Skeletal muscle tissue (tissue), 4 donors: Measurements from ENCODE around the gene POLE4. TPM values are rescaled to one million over a fixed set of nuclear protein-coding genes. Genes with fewer than 3 reads are reported as not detected.

ENCODE experiments used
- H3K27ac ChIP-seq: one replicate; pipeline ENCODE4 v1.7.0; 2013; ENCODE audit warnings: mild to moderate bottlenecking, low read depth, low read length, inconsistent platforms
- H3K27me3 ChIP-seq, 3 donors: one replicate each; pipeline ENCODE4 v1.7.0; 2013; ENCODE audit warnings: low read length in 3 of 3; ENCODE audit not compliant: control insufficient read depth in 3 of 3, insufficient read depth in 3 of 3
- H3K36me3 ChIP-seq, 3 donors: one replicate each; pipeline ENCODE4 v1.7.0; 2013; ENCODE audit warnings: low read length in 3 of 3; ENCODE audit not compliant: control insufficient read depth in 3 of 3, insufficient read depth in 3 of 3
- H3K4me1 ChIP-seq, 3 donors: one replicate each; pipeline ENCODE4 v1.7.0; 2013; ENCODE audit warnings: low read length in 3 of 3, mild to moderate bottlenecking in 3 of 3; ENCODE audit not compliant: control insufficient read depth in 3 of 3, insufficient read depth in 3 of 3
- H3K4me3 ChIP-seq, 3 donors: one replicate each; pipeline ENCODE4 v1.7.0; 2013; ENCODE audit warnings: low read length in 3 of 3
- H3K9ac ChIP-seq, 3 donors: one replicate each; pipeline ENCODE4 v1.7.0; 2013; ENCODE audit warnings: low read length in 3 of 3, mild to moderate bottlenecking in 3 of 3, moderate library complexity in 2 of 3, low read depth in 1 of 3
- H3K9me3 ChIP-seq, 3 donors: one replicate each; pipeline ENCODE4 v1.7.0; 2013; ENCODE audit warnings: low read length in 3 of 3; ENCODE audit not compliant: control insufficient read depth in 3 of 3
- total RNA-seq: library from RNA; depleted of rRNA; stranded (reverse); fragments of >200 nt; gene quantifications from one replicate; pipeline ENCODE4 v1.2.3, GENCODE V29; 2014
- donor health status: Osteomylitis.

POLE4 gene
- total RNA-seq, 1 donor from 2014 or later: 33.9 TPM

DNA sequence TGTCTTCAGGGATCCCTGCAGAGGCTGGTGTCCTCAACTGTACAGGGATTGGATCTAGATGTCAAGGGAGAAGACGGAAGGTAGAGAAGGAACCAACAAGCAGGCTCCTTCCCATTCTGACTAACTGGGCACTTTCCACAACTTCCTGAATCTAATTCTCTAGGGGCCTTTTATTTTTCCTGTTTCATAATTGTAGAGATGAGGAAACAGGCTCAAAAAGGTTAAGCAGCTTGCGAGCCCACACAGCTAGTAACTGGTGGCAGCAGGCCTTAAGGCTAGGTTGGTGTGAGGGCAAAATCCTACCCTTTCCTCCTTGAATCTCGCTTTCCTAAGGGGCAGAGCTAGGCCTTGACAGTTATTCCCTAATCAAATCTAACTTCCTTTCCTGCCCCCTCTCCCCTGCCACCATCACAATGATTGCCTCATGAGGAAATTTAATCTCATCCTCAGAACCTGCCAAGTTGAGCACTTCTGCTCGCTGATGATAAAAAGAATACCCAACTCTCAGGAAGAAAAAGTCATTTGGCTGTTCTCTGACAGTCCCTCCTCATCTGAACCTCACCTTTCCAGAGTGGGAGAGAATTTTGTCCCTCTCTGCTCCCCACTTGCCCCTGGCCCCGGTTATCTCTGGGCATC is 35.7 kb upstream of the POLE4 start:
- H3K9me3 ChIP-seq: no peaks in the 10 kb centered on the region
- H3K4me1 ChIP-seq: peaks cover 0 to 4% (median 3%) of the 10 kb centered on the region in 3 donors
- no peak overlapping the region for H3K9ac ChIP-seq
- H3K27ac ChIP-seq: no peak overlapping the region
- no peaks in the 10 kb centered on the region for H3K36me3 ChIP-seq
- H3K4me3 ChIP-seq: no peak overlapping the region
- peaks cover 8 to 9% (median 8%) of the 10 kb centered on the region in 3 donors for H3K27me3 ChIP-seq

- Histone ChIP-seq H3K4me3 (no peak overlapping the region), H3K9me3 (no peaks in the 10 kb centered on the region), H3K27ac (no peak overlapping the region), H3K36me3 (no peaks in the 10 kb centered on the region), H3K9ac (no peak overlapping the region), H3K4me1 (peaks cover 0 to 4% (median 3%) of the 10 kb centered on the region in 3 donors), H3K27me3 (peaks cover 0 to 5% (median 0%) of the 10 kb centered on the region in 3 donors)
Measured at GRCh38 chr2:74924463-74925265, 33.8 kb upstream of the POLE4 start.

DNA sequence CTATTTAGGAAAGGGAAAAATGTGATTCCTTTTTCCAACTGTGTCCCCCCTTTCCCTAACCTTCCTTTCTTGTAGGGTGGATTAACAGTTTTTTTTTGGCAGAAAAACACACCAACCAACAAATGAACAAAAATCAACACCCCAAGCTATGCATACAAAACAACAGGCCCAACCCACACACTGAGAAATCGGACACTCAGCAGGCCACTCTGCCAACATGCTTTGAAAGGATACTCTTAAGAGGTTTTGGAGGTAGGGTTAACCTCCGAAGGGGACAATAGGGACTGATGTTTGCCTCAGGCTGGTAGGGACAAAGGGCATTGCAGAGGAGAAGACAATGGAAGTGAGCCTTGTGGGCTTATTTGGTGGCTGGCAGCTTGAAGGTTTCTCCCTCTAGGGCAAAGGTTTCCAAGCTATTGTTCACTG is 33.1 kb upstream of the POLE4 start:
- Histone ChIP-seq H3K36me3 (no peaks in the 10 kb centered on the region), H3K27ac (no peak overlapping the region), H3K9me3 (no peaks in the 10 kb centered on the region), H3K4me3 (no peak overlapping the region), H3K4me1 (no peaks in the 10 kb centered on the region), H3K27me3 (peaks cover 0 to 5% (median 0%) of the 10 kb centered on the region in 3 donors), H3K9ac (no peak overlapping the region)

- Histone ChIP-seq H3K27ac (no peak overlapping the region), H3K4me1 (no peaks in the 10 kb centered on the region), H3K36me3 (peaks cover 0 to 4% (median 3%) of the 10 kb centered on the region in 3 donors), H3K9me3 (no peaks in the 10 kb centered on the region), H3K4me3 (no peak overlapping the region), H3K27me3 (no peaks in the 10 kb centered on the region), H3K9ac (no peak overlapping the region)
Measured at GRCh38 chr2:74927621-74928020, 30.8 kb upstream of the POLE4 start.

GRCh38 chr2:74930811-74931486 is 27.5 kb upstream of the POLE4 start:
- no peak overlapping the region for H3K9ac ChIP-seq
- no peak overlapping the region for H3K4me3 ChIP-seq
- no peak overlapping the region for H3K27ac ChIP-seq
- H3K36me3 ChIP-seq: peaks cover 0 to 4% (median 3%) of the 10 kb centered on the region in 3 donors
- no peaks in the 10 kb centered on the region for H3K9me3 ChIP-seq
- H3K27me3 ChIP-seq: no peaks in the 10 kb centered on the region
- no peaks in the 10 kb centered on the region for H3K4me1 ChIP-seq

GRCh38 chr2:74931940-74932339 is 26.5 kb upstream of the POLE4 start:
- Histone ChIP-seq H3K27me3 (no peaks in the 10 kb centered on the region), H3K4me1 (no peaks in the 10 kb centered on the region), H3K27ac (no peak overlapping the region), H3K9me3 (no peaks in the 10 kb centered on the region), H3K4me3 (no peak overlapping the region), H3K9ac (no peak overlapping the region), H3K36me3 (peaks cover 0 to 4% (median 3%) of the 10 kb centered on the region in 3 donors)

DNA sequence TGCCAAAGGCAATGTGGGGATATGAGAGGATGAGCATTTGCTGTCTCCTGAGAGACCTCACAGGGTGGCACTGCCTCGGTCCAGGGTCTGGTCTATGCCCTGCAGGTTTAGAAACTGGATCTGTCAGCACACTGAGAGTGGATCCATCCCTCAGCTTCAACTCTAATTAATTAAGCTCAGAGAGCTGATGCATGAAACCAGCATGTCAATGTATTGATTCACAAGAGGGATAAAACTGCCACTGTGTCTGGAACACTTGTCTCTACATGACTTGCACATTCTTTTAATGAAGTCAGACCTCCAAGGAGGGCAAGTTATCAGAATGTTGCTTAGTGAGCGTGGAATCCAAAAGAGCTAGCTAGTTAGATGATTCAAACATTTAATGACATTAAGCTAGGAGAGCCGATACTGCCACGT is 22.5 kb upstream of the POLE4 start:
- H3K36me3 ChIP-seq: no peaks in the 10 kb centered on the region
- no peaks in the 10 kb centered on the region for H3K9me3 ChIP-seq
- H3K4me3 ChIP-seq: no peak overlapping the region
- H3K9ac ChIP-seq: no peak overlapping the region
- H3K27ac ChIP-seq: no peak overlapping the region
- H3K4me1 ChIP-seq: no peaks in the 10 kb centered on the region
- H3K27me3 ChIP-seq: no peaks in the 10 kb centered on the region

DNA sequence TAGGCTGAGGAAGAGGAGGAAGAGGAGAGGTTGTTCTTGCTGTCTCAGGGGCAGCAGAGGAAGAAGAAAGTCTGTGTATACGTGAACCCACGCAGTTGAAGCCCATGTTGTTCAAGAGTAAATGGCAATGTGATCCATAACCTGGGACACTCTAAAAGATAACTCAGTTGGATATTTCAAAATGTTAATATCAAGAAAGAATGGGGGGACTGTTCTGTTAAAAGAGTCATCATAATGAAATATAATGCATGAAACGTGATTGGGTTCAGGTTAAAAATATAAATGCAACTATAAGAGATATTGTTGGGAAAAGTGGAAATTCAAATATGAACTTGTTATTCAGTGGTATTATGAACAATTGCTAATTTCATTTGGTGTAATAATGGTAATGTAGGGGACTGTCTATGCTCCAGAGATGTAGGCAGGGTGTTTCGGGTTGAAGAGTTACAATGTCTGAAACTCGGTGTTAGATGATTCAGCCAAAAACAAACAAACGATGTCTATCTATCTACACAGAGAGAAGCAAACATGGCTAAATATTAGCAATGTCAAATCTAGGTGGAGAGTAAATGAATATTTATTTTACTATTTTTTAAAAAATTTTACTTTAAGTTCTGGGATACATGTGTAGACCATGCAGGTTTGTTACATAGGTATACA is 21.1 kb upstream of the POLE4 start:
- Histone ChIP-seq H3K27me3 (no peaks in the 10 kb centered on the region), H3K9me3 (no peaks in the 10 kb centered on the region), H3K9ac (no peak overlapping the region), H3K36me3 (no peaks in the 10 kb centered on the region), H3K27ac (no peak overlapping the region), H3K4me3 (no peak overlapping the region), H3K4me1 (no peaks in the 10 kb centered on the region)

GRCh38 chr2:74938264-74938663 is 20.2 kb upstream of the POLE4 start:
- H3K9me3 ChIP-seq: no peaks in the 10 kb centered on the region
- no peaks in the 10 kb centered on the region for H3K36me3 ChIP-seq
- H3K9ac ChIP-seq: no peak overlapping the region
- no peaks in the 10 kb centered on the region for H3K27me3 ChIP-seq
- H3K4me3 ChIP-seq: no peak overlapping the region
- no peak overlapping the region for H3K27ac ChIP-seq
- no peaks in the 10 kb centered on the region for H3K4me1 ChIP-seq
